ENCODE measurements around the gene TPRN. TPM values are rescaled to one million over a fixed set of nuclear protein-coding genes. Genes with fewer than 3 reads are reported as not detected.

TPRN gene
- total and polyA plus RNA-seq, 12 donors, result 10.2 to 31.5 (median 20.4) TPM

GRCh38 chr9:137214620-137215019 is 14.1 kb upstream of the TPRN start:
- ATAC-seq, result no peak
- no peak overlapping the region for H3K4me3 ChIP-seq
- 94% methylated on average over 18 to 19 of the region's 19 CpGs for WGBS, 2 donors
- TF ChIP-seq CTCF (IDR thresholded peaks at IDR 0.05), result no peak
- H3K36me3 ChIP-seq, result peaks cover 0 to 41% (median 0%) of the 10 kb centered on the region in 9 donors
- H3K9me3 ChIP-seq, result no peaks in the 10 kb centered on the region
- no peak for DNase-seq
- peaks cover 10 to 28% (median 19%) of the 10 kb centered on the region in 9 donors for H3K4me1 ChIP-seq
- intact Hi-C loops (cut with DNase I), result no loop called here
- no peak overlapping the region for H3K27ac ChIP-seq
- H3K27me3 ChIP-seq, result no peaks in the 10 kb centered on the region

GRCh38 chr9:137213160-137214060 is 12.9 kb upstream of the TPRN start:
- peaks cover 0 to 52% (median 0%) of the 10 kb centered on the region in 9 donors for H3K36me3 ChIP-seq
- H3K4me3 ChIP-seq, result no peak overlapping the region
- DNase-seq, result no peak
- H3K27ac ChIP-seq, result no peak overlapping the region
- TF ChIP-seq CTCF (IDR thresholded peaks at IDR 0.05), result peak in 1 of 9 donors; percentile 5
- intact Hi-C loops (cut with DNase I), result no loop called here
- H3K4me1 ChIP-seq, result peaks cover 4 to 17% (median 12%) of the 10 kb centered on the region in 9 donors
- WGBS, 2 donors, result 91% methylated on average over 49 of the region's 49 CpGs
- no peaks in the 10 kb centered on the region for H3K9me3 ChIP-seq
- no peak for ATAC-seq
- H3K27me3 ChIP-seq, result no peaks in the 10 kb centered on the region

GRCh38 chr9:137212520-137212919 is 12.0 kb upstream of the TPRN start:
- no peak for DNase-seq
- TF ChIP-seq CTCF (IDR thresholded peaks at IDR 0.05), result no peak
- Histone ChIP-seq H3K4me1 (peaks cover 0 to 9% (median 5%) of the 10 kb centered on the region in 9 donors), H3K4me3 (no peak overlapping the region), H3K9me3 (no peaks in the 10 kb centered on the region), H3K27me3 (no peaks in the 10 kb centered on the region), H3K27ac (no peak overlapping the region), H3K36me3 (peaks cover 0 to 52% (median 0%) of the 10 kb centered on the region in 9 donors)
- no peak for ATAC-seq
- intact Hi-C loops (cut with DNase I), result no loop called here
- WGBS, 2 donors, result 83 to 84% methylated on average over 21 of the region's 21 CpGs

- Histone ChIP-seq H3K4me3 (no peak overlapping the region), H3K9me3 (no peaks in the 10 kb centered on the region), H3K27me3 (no peaks in the 10 kb centered on the region), H3K27ac (no peak overlapping the region), H3K36me3 (peaks cover 0 to 50% (median 0%) of the 10 kb centered on the region in 9 donors), H3K4me1 (peaks cover 0 to 10% (median 6%) of the 10 kb centered on the region in 9 donors)
- TF ChIP-seq CTCF (IDR thresholded peaks at IDR 0.05), result no peak
- ATAC-seq, result no peak
- DNase-seq, result no peak
- intact Hi-C loops (cut with DNase I), result no loop called here
- WGBS, 2 donors, result 78 to 85% methylated on average over 13 of the region's 13 CpGs
These were observed 11.0 kb upstream of the TPRN start for GRCh38 chr9:137211532-137211931.

All from heart right ventricle (tissue), 16 donors.